GM23338 (cell line): ENCODE measurements around the gene TOGARAM1. TPM values are rescaled to one million over a fixed set of nuclear protein-coding genes. Genes with fewer than 3 reads are reported as not detected.

Source experiments
- ATAC-seq: fragments of 200-7000 bp; cut with Tn5 transposase; 3 replicates; pipeline ENCODE4 v1.9.1; 2020
- DNase-seq: peaks from one replicate; pipeline ENCODE4 v3.0.0-alpha.2; 2015; ENCODE audit warnings: low spot score
- H2AFZ ChIP-seq: fragments of 200-600 bp; sonication (generic); 2 replicates; pipeline ENCODE4 v1.8.0; 2016; ENCODE audit warnings: antibody characterized with exemption, mild to moderate bottlenecking, moderate library complexity
- H3F3A ChIP-seq: fragments of 200-600 bp; sonication (generic); replicated peaks from 2 replicates; pipeline ENCODE4 v1.8.0; 2017; ENCODE audit warnings: antibody characterized with exemption, mixed run types, low read depth
- H3K27ac ChIP-seq: fragments of 200-600 bp; sonication (generic); 2 replicates; pipeline ENCODE4 v1.6.1; 2016; ENCODE audit warnings: low read depth
- H3K27me3 ChIP-seq: fragments of 200-600 bp; sonication (generic); 2 replicates; pipeline ENCODE4 v1.8.0; 2016; ENCODE audit warnings: mild to moderate bottlenecking, mixed run types, moderate library complexity; ENCODE audit not compliant: insufficient read depth
- H3K36me3 ChIP-seq: fragments of 200-600 bp; sonication (generic); 2 replicates; pipeline ENCODE4 v1.8.0; 2016; ENCODE audit warnings: mild to moderate bottlenecking; ENCODE audit not compliant: insufficient read depth
- H3K4me1 ChIP-seq: fragments of 200-600 bp; sonication (generic); 2 replicates; pipeline ENCODE4 v1.8.0; 2016; ENCODE audit warnings: mild to moderate bottlenecking, moderate library complexity; ENCODE audit not compliant: insufficient read depth
- H3K4me2 ChIP-seq: fragments of 200-600 bp; sonication (generic); 2 replicates; pipeline ENCODE4 v1.7.1; 2017; ENCODE audit warnings: mixed run types
- H3K4me3 ChIP-seq: fragments of 200-600 bp; sonication (generic); 2 replicates; pipeline ENCODE4 v1.6.1; 2016; ENCODE audit warnings: mixed run types
- H3K79me2 ChIP-seq: fragments of 200-600 bp; sonication (generic); replicated peaks from 2 replicates; pipeline ENCODE4 v1.8.0; 2017; ENCODE audit warnings: mild to moderate bottlenecking; ENCODE audit not compliant: insufficient read depth
- H3K9me2 ChIP-seq: fragments of 200-600 bp; sonication (generic); 2 replicates; pipeline ENCODE4 v1.8.0; 2017; ENCODE audit not compliant: insufficient read depth
- H4K20me1 ChIP-seq: fragments of 200-600 bp; sonication (generic); replicated peaks from 2 replicates; pipeline ENCODE4 v1.8.0; 2017; ENCODE audit warnings: mild to moderate bottlenecking; ENCODE audit not compliant: insufficient read depth
- H3K27ac Mint-ChIP-seq: 2 replicates; pipeline ENCODE4 v1.8.0; 2020; ENCODE audit warnings: inconsistent platforms, mild to moderate bottlenecking, moderate library complexity, mixed read lengths
- H3K27me3 Mint-ChIP-seq: 3 replicates; pipeline ENCODE4 v1.8.0; 2022; ENCODE audit warnings: low read depth, mild to moderate bottlenecking, moderate library complexity, mixed read lengths, inconsistent platforms; ENCODE audit not compliant: insufficient read depth, poor library complexity
- H3K36me3 Mint-ChIP-seq: 3 replicates; pipeline ENCODE4 v1.8.0; 2021; ENCODE audit warnings: low read depth, mild to moderate bottlenecking, inconsistent platforms, moderate library complexity, mixed read lengths
- H3K4me1 Mint-ChIP-seq: 3 replicates; pipeline ENCODE4 v1.8.0; 2020; ENCODE audit warnings: mild to moderate bottlenecking, inconsistent platforms, mixed read lengths
- H3K4me3 Mint-ChIP-seq: 3 replicates; pipeline ENCODE4 v1.8.0; 2021; ENCODE audit warnings: moderate library complexity, mild to moderate bottlenecking, inconsistent platforms, mixed read lengths
- H3K9me3 Mint-ChIP-seq: 3 replicates; pipeline ENCODE4 v1.8.0; 2020; ENCODE audit warnings: moderate library complexity, mild to moderate bottlenecking, inconsistent platforms, mixed read lengths
- CTCF ChIP-seq, 2 experiments: fragments of 200-600 bp in 1 of 2; sonication (generic) in 1 of 2; conservative IDR thresholded peaks; 2 replicates each; pipeline versions ENCODE4 v1.5.1 to v1.6.1; 2016 to 2017; ENCODE audit warnings: antibody characterized with exemption in 2 of 2, low read depth in 2 of 2, mild to moderate bottlenecking in 2 of 2, moderate library complexity in 1 of 2
- EZH2phosphoT487 ChIP-seq: fragments of 200-600 bp; sonication (generic); IDR thresholded peaks from one replicate; pipeline ENCODE4 v1.8.1; 2018; ENCODE audit warnings: antibody characterized with exemption; ENCODE audit not compliant: unreplicated experiment
- JUNB ChIP-seq: IDR thresholded peaks from one replicate; pipeline ENCODE4 v1.6.1; 2016; ENCODE audit warnings: antibody characterized with exemption; ENCODE audit not compliant: unreplicated experiment
- POLR2AphosphoS5 ChIP-seq: IDR thresholded peaks from 2 replicates; pipeline ENCODE4 v1.6.1; 2016; ENCODE audit warnings: antibody characterized with exemption, low read depth
- STAT1 ChIP-seq: IDR thresholded peaks from one replicate; pipeline ENCODE4 v1.6.1; 2016; ENCODE audit warnings: antibody characterized with exemption; ENCODE audit not compliant: unreplicated experiment
- ZNF114 ChIP-seq: fragments of 250-450 bp; sonication (Bioruptor Pico); IDR thresholded peaks from 2 replicates; pipeline ENCODE4 v1.5.0; 2020; ENCODE audit warnings: mild to moderate bottlenecking, moderate library complexity
- polyA plus RNA-seq: library from polyadenylated mRNA; unstranded; fragments of >200 nt; fragmentation: Nextera tagmentation; extraction: Ambion mirVana; gene quantifications from 2 replicates; pipeline ENCODE4 v1.2.1, GENCODE V29; 2016
- total RNA-seq: library from RNA; depleted of rRNA; stranded (reverse); fragments of >200 nt; shearing (Covaris generic); gene quantifications from 2 replicates; pipeline ENCODE4 v1.2.3, GENCODE V29; 2014
- TF ChIP-seq, protein P1 (sequence below): fragments of 250-450 bp; sonication (Bioruptor Pico); IDR thresholded peaks from 2 replicates; pipeline ENCODE4 v1.5.0; 2020; ENCODE audit warnings: mild to moderate bottlenecking, moderate library complexity

Gene TOGARAM1
- total and polyA plus RNA-seq, 2 experiments from 2014 or later, result 9.6 to 9.8 TPM

DNA sequence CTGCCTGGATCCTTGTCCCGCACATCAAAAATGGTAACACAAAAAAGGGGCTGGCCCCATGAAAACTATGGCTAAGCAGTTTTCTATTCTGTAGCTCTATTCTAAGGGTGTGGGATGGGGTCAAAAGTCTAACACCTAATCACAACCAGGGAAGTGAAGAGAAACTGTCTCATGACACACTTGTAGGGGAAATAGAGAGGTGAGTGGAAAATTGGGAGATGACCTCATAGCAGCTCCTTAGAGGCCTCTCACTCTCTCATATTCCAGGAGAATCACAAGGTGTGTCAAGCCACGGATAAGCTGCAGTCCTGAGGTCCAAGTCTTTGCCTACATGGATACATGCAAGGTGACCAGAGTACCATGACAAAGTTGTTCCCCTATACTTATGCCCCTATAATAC, 10.9 kb upstream of the TOGARAM1 start (continued):
- TF ChIP-seq, protein P1, sequence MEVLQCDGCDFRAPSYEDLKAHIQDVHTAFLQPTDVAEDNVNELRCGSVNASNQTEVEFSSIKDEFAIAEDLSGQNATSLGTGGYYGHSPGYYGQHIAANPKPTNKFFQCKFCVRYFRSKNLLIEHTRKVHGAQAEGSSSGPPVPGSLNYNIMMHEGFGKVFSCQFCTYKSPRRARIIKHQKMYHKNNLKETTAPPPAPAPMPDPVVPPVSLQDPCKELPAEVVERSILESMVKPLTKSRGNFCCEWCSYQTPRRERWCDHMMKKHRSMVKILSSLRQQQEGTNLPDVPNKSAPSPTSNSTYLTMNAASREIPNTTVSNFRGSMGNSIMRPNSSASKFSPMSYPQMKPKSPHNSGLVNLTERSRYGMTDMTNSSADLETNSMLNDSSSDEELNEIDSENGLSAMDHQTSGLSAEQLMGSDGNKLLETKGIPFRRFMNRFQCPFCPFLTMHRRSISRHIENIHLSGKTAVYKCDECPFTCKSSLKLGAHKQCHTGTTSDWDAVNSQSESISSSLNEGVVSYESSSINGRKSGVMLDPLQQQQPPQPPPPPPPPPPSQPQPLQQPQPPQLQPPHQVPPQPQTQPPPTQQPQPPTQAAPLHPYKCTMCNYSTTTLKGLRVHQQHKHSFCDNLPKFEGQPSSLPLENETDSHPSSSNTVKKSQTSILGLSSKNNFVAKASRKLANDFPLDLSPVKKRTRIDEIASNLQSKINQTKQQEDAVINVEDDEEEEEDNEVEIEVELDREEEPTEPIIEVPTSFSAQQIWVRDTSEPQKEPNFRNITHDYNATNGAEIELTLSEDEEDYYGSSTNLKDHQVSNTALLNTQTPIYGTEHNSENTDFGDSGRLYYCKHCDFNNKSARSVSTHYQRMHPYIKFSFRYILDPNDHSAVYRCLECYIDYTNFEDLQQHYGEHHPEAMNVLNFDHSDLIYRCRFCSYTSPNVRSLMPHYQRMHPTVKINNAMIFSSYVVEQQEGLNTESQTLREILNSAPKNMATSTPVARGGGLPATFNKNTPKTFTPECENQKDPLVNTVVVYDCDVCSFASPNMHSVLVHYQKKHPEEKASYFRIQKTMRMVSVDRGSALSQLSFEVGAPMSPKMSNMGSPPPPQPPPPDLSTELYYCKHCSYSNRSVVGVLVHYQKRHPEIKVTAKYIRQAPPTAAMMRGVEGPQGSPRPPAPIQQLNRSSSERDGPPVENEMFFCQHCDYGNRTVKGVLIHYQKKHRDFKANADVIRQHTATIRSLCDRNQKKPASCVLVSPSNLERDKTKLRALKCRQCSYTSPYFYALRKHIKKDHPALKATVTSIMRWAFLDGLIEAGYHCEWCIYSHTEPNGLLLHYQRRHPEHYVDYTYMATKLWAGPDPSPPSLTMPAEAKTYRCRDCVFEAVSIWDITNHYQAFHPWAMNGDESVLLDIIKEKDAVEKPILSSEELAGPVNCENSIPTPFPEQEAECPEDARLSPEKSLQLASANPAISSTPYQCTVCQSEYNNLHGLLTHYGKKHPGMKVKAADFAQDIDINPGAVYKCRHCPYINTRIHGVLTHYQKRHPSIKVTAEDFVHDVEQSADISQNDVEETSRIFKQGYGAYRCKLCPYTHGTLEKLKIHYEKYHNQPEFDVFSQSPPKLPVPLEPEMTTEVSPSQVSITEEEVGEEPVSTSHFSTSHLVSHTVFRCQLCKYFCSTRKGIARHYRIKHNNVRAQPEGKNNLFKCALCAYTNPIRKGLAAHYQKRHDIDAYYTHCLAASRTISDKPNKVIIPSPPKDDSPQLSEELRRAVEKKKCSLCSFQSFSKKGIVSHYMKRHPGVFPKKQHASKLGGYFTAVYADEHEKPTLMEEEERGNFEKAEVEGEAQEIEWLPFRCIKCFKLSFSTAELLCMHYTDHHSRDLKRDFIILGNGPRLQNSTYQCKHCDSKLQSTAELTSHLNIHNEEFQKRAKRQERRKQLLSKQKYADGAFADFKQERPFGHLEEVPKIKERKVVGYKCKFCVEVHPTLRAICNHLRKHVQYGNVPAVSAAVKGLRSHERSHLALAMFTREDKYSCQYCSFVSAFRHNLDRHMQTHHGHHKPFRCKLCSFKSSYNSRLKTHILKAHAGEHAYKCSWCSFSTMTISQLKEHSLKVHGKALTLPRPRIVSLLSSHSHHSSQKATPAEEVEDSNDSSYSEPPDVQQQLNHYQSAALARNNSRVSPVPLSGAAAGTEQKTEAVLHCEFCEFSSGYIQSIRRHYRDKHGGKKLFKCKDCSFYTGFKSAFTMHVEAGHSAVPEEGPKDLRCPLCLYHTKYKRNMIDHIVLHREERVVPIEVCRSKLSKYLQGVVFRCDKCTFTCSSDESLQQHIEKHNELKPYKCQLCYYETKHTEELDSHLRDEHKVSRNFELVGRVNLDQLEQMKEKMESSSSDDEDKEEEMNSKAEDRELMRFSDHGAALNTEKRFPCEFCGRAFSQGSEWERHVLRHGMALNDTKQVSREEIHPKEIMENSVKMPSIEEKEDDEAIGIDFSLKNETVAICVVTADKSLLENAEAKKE, result no peak
- TF ChIP-seq STAT1, result no peak
- no peak for TF ChIP-seq ZNF114
- no peak for TF ChIP-seq JUNB
- no peak for TF ChIP-seq POLR2AphosphoS5

DNA sequence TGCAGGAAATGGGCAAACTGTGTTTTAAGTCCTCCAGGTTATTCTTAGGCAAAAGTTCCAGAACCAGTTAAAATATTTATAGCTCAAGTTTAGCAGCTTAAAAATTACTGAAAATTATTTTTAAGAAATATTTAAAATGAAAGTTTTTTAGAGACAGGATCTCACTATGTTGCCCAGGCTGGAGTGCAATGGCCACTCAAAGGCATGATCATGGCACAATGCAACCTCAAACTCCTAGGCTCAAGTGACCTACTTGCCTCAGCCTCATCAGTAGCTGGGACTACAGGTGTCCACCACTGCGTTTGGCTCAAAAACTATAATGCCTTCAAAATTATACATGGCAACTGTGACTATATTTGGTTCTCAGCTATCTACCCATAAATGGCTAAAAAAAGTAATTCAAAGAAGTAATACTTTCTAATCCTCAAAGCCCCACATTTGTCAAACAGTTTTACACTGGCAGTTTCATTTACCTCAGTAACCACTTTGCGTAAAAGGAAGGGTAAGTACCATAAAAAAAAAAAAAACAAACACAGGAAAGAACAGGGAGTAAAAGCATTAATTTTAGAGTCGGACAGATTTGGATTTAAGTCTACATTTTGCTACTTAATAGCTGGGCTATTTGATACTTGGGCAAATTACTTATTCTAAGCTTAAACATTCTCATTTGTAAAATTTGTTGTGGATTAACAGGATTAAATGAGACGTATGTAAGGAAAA, 9.4 kb upstream of the TOGARAM1 start:
- H3K4me2 ChIP-seq, result no peak overlapping the region
- H3K79me2 ChIP-seq, result peaks cover 55% of the 10 kb centered on the region
- H3K4me3 ChIP-seq, result no peak overlapping the region
- no peaks in the 10 kb centered on the region for H3K9me2 ChIP-seq
- H2AFZ ChIP-seq, result no peak overlapping the region
- ATAC-seq (no peak), DNase-seq (no peak)
- no peaks in the 10 kb centered on the region for H4K20me1 ChIP-seq
- Mint-ChIP-seq H3K4me3 (no peak overlapping the region), H3K4me1 (no peaks in the 10 kb centered on the region), H3K9me3 (no peaks in the 10 kb centered on the region), H3K27ac (no peak overlapping the region), H3K27me3 (no peaks in the 10 kb centered on the region), H3K36me3 (peaks cover 5% of the 10 kb centered on the region; the same call in 1 of the 3 replicates)
- no peaks in the 10 kb centered on the region for H3K4me1 ChIP-seq
- H3K36me3 ChIP-seq, result no peaks in the 10 kb centered on the region
- no peaks in the 10 kb centered on the region for H3K27me3 ChIP-seq
- H3F3A ChIP-seq, result no peaks in the 10 kb centered on the region
- no peak overlapping the region for H3K27ac ChIP-seq
- TF ChIP-seq STAT1 (no peak), JUNB (no peak), EZH2phosphoT487 (no peak), POLR2AphosphoS5 (no peak), CTCF (conservative IDR thresholded peaks at IDR 0.05; ENCODE audit: low read depth in 2 of 2) (no peak)
- TF ChIP-seq, protein P1, result no peak
